AG20443 (cell line): Measurements from ENCODE around the gene OR4C15.

Experiments
- DNase-seq: peaks from one replicate; pipeline ENCODE4 v3.0.0; 2012; ENCODE audit warnings: low spot score, mixed read lengths

The OR4C15 gene

DNA sequence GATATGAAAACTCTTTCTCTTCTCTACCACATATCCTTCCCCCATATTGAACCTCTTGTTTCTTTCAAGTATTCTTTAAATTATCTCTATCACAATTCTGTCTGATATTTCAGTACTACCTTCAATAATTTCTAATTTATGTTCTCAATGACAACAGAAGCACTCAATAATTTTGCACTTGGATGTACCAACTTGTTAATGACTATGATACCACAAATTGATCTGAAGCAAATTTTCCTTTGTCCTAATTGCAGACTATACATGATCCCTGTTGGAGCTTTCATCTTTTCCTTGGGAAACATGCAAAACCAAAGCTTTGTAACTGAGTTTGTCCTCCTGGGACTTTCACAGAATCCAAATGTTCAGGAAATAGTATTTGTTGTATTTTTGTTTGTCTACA is at the start of gene OR4C15:
Gene OR4C15 (plus strand): TSS at position 301 of the 400 bp plus-strand sequence. CDS start 0 bp downstream, at position 301.
- DNase-seq: no peak

DNA sequence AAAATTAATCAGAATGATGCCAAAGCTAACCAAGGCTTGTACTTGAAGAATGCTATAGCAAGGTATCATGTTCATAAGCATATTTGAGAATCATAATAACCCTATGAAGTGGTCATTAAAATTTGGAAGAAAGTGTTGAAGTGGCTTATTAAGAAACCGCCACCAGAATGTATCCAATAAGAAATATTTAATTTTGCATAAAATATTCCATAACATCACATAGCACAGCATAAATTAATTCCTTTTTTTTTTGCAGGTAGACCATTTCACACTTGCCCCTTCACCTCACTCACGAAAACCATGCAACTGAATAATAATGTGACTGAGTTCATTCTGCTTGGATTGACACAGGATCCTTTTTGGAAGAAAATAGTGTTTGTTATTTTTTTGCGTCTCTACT is 17.6 kb downstream of the OR4C15 start, which contains the start of gene OR4C16:
Gene OR4C16 (plus strand): TSS at position 301 of the 400 bp plus-strand sequence. CDS start 0 bp downstream, at position 301.
- no peak for DNase-seq

DNA sequence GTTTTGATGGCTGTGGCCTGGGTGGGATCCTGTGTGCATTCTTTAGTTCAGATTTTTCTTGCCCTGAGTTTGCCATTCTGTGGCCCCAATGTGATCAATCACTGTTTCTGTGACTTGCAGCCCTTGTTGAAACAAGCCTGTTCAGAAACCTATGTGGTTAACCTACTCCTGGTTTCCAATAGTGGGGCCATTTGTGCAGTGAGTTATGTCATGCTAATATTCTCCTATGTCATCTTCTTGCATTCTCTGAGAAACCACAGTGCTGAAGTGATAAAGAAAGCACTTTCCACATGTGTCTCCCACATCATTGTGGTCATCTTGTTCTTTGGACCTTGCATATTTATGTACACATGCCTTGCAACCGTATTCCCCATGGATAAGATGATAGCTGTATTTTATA is 18.3 kb downstream of the OR4C15 start:
- no peak for DNase-seq
